Liver (tissue), 3 donors: ENCODE results near the gene MXRA8.

ENCODE experiments used
- CTCF ChIP-seq: fragments of 150-350 bp; IDR thresholded peaks from 2 replicates; pipeline ENCODE4 v1.5.1; 2017; ENCODE audit warnings: improper control_type of control experiment, low read depth, low read length; ENCODE audit not compliant: missing input control
- EGR1 ChIP-seq, 2 donors: IDR thresholded peaks; 2 replicates each; pipeline ENCODE4 v1.6.1; 2016 to 2018; ENCODE audit warnings: antibody characterized with exemption in 2 of 2, low read depth in 2 of 2
- FOXA1 ChIP-seq: IDR thresholded peaks from 2 replicates; pipeline ENCODE4 v1.6.1; 2016; ENCODE audit warnings: antibody characterized with exemption
- GABPA ChIP-seq, 2 donors: IDR thresholded peaks in 1 of 2; conservative IDR thresholded peaks in 1 of 2; 2 replicates each; pipeline ENCODE4 v1.6.1; 2016; ENCODE audit warnings: antibody characterized with exemption in 2 of 2, mild to moderate bottlenecking in 1 of 2, moderate library complexity in 1 of 2
- JUND ChIP-seq, 2 donors: IDR thresholded peaks; 2 replicates each; pipeline ENCODE4 v1.6.1; 2016; ENCODE audit warnings: antibody characterized with exemption in 2 of 2
- RXRA ChIP-seq, 2 donors: IDR thresholded peaks; 2 replicates each; pipeline ENCODE4 v1.6.1; 2017 to 2018; ENCODE audit warnings: antibody characterized with exemption in 2 of 2, mild to moderate bottlenecking in 1 of 2
- SP1 ChIP-seq: IDR thresholded peaks from 2 replicates; pipeline ENCODE4 v1.6.1; 2018; ENCODE audit warnings: antibody characterized with exemption, mild to moderate bottlenecking
- TAF1 ChIP-seq: conservative IDR thresholded peaks from 2 replicates; pipeline ENCODE4 v1.6.1; 2016; ENCODE audit warnings: antibody characterized with exemption, mild to moderate bottlenecking
- ZBTB33 ChIP-seq: IDR thresholded peaks from 2 replicates; pipeline ENCODE4 v1.6.1; 2016; ENCODE audit warnings: antibody characterized with exemption
- TF ChIP-seq, protein P1 (sequence below): IDR thresholded peaks from 2 replicates; pipeline ENCODE4 v1.6.1; 2016; ENCODE audit warnings: antibody characterized with exemption, mild to moderate bottlenecking
- donor health status: healthy.
- donor health status: healthy.

- TF ChIP-seq RXRA (IDR thresholded peaks at IDR 0.05) (no peak), CTCF (no peak), GABPA (IDR thresholded peaks at IDR 0.05 in 1 of 2, conservative IDR thresholded peaks at IDR 0.05 in 1 of 2) (no peak), FOXA1 (no peak), ZBTB33 (no peak), JUND (IDR thresholded peaks at IDR 0.05) (no peak), SP1 (no peak), EGR1 (IDR thresholded peaks at IDR 0.05; ENCODE audit: low read depth in 2 of 2) (no peak), TAF1 (no peak)
- TF ChIP-seq, protein P1, sequence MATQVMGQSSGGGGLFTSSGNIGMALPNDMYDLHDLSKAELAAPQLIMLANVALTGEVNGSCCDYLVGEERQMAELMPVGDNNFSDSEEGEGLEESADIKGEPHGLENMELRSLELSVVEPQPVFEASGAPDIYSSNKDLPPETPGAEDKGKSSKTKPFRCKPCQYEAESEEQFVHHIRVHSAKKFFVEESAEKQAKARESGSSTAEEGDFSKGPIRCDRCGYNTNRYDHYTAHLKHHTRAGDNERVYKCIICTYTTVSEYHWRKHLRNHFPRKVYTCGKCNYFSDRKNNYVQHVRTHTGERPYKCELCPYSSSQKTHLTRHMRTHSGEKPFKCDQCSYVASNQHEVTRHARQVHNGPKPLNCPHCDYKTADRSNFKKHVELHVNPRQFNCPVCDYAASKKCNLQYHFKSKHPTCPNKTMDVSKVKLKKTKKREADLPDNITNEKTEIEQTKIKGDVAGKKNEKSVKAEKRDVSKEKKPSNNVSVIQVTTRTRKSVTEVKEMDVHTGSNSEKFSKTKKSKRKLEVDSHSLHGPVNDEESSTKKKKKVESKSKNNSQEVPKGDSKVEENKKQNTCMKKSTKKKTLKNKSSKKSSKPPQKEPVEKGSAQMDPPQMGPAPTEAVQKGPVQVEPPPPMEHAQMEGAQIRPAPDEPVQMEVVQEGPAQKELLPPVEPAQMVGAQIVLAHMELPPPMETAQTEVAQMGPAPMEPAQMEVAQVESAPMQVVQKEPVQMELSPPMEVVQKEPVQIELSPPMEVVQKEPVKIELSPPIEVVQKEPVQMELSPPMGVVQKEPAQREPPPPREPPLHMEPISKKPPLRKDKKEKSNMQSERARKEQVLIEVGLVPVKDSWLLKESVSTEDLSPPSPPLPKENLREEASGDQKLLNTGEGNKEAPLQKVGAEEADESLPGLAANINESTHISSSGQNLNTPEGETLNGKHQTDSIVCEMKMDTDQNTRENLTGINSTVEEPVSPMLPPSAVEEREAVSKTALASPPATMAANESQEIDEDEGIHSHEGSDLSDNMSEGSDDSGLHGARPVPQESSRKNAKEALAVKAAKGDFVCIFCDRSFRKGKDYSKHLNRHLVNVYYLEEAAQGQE, result no peak
Measured at GRCh38 chr1:1352786-1353388, 5.5 kb downstream of the MXRA8 start.
